22Rv1 (cell line): Measurements from ENCODE around the gene ALOX5.

ENCODE experiments used
- H3K27ac ChIP-seq: fragments of 450-650 bp; 2 replicates; pipeline ENCODE4 v1.5.1; 2017
- ZFX ChIP-seq: fragments of 450-650 bp; IDR thresholded peaks from 2 replicates; pipeline ENCODE4 v1.6.1; 2017; ENCODE audit warnings: antibody characterized with exemption, borderline replicate concordance
- TF ChIP-seq, protein P1 (sequence below): fragments of 450-650 bp; IDR thresholded peaks from 2 replicates; pipeline ENCODE4 v1.5.1; 2017; ENCODE audit warnings: mild to moderate bottlenecking

Gene ALOX5

DNA sequence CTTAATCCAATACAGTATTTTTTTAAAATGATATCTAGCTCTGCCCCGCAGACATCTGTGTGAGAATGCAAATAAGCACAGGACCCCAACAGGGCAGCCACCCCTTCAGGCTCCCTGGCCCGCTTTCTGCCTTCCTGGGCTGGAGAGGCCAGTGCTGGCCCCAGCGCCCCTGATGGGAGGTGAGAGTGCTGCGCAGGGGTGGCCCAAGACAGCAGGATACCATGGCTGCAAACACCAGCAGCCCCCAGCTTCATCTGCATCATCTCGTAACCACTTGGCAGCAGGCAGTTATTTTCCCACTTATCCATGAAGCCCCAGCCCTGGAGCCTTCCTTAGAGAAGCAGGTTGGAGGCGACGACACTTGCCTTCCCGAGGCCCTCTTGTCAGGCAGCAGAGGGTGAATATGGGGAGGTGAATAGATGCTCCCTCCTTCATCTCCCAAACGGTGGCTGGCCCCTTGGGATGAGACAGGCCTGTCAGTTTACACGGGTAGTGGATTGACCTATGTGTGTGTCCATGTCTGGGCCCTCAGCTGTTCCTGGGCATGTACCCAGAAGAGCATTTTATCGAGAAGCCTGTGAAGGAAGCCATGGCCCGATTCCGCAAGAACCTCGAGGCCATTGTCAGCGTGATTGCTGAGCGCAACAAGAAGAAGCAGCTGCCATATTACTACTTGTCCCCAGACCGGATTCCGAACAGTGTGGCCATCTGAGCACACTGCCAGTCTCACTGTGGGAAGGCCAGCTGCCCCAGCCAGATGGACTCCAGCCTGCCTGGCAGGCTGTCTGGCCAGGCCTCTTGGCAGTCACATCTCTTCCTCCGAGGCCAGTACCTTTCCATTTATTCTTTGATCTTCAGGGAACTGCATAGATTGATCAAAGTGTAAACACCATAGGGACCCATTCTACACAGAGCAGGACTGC is 71.2 kb downstream of the ALOX5 start:
- no peak for TF ChIP-seq ZFX
- TF ChIP-seq, protein P1, sequence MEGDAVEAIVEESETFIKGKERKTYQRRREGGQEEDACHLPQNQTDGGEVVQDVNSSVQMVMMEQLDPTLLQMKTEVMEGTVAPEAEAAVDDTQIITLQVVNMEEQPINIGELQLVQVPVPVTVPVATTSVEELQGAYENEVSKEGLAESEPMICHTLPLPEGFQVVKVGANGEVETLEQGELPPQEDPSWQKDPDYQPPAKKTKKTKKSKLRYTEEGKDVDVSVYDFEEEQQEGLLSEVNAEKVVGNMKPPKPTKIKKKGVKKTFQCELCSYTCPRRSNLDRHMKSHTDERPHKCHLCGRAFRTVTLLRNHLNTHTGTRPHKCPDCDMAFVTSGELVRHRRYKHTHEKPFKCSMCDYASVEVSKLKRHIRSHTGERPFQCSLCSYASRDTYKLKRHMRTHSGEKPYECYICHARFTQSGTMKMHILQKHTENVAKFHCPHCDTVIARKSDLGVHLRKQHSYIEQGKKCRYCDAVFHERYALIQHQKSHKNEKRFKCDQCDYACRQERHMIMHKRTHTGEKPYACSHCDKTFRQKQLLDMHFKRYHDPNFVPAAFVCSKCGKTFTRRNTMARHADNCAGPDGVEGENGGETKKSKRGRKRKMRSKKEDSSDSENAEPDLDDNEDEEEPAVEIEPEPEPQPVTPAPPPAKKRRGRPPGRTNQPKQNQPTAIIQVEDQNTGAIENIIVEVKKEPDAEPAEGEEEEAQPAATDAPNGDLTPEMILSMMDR = no peak
- no peak overlapping the region for H3K27ac ChIP-seq

GRCh38 chr10:45446858-45447257 is 72.8 kb downstream of the ALOX5 start:
- TF ChIP-seq, protein P1 = no peak
- no peak for TF ChIP-seq ZFX
- H3K27ac ChIP-seq = no peak overlapping the region

DNA sequence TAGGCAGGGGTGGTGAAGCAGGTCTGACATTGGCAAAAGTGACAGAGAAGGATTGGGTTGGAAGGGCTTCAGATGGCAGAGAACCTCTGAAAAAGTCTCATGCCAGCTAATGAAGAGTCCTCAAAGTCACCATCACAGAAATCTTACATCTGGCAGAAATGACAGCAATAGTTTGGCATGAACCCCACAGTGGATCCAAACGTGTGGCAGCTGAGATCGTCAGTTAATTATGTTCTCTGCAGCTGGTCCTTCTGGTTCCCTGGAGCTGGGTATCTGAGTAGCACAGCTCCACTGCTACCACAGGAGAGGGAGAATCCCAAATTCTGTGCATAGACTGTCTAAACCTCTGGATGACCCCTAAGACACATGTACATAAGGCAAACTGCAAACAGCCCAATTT is 73.4 kb downstream of the ALOX5 start:
- no peak for TF ChIP-seq ZFX
- TF ChIP-seq, protein P1 = no peak
- H3K27ac ChIP-seq = no peak overlapping the region

DNA sequence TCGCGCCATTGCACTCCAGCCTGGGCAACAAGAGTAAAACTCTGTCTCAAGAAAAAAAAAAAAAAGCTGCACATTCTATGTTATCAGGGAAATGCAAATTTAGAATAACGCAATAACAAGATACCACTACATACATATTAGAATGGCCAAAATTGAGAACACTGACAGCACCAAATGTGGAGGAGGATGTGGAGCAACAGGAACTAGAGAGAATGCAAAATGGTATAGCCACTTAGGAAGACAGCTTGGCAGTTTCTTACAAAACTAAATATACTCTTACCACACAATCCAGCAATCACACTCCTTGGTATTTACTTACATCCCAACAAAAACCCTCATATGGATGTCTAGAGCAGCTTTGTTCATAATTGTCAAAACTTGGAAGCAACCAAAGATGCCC is 76.8 kb downstream of the ALOX5 start:
- TF ChIP-seq, protein P1 = no peak
- no peak for TF ChIP-seq ZFX
- H3K27ac ChIP-seq = no peak overlapping the region

DNA sequence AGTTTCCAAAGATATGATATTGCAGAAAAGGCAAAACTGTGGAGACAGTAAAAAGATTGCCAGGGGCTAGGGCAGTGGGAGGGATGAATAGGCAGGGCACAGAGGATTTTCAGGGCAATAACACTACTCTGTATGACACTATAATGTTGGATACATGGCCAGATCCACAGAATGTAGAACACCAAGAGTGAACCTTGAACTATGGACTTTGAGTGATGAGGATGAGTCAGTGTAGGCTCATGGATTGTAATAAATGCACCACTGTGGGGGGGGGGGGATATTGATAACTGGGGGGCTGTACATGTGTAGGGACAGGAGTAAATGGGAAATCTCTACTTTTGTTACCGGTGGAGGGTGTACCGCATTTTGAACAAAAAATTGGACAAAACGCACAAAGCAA is 77.4 kb downstream of the ALOX5 start:
- no peak for TF ChIP-seq ZFX
- TF ChIP-seq, protein P1 = no peak
- no peak overlapping the region for H3K27ac ChIP-seq

- H3K27ac ChIP-seq = no peak overlapping the region
- TF ChIP-seq, protein P1 = no peak
- no peak for TF ChIP-seq ZFX
These were observed 78.3 kb downstream of the ALOX5 start for GRCh38 chr10:45452268-45452667.

DNA sequence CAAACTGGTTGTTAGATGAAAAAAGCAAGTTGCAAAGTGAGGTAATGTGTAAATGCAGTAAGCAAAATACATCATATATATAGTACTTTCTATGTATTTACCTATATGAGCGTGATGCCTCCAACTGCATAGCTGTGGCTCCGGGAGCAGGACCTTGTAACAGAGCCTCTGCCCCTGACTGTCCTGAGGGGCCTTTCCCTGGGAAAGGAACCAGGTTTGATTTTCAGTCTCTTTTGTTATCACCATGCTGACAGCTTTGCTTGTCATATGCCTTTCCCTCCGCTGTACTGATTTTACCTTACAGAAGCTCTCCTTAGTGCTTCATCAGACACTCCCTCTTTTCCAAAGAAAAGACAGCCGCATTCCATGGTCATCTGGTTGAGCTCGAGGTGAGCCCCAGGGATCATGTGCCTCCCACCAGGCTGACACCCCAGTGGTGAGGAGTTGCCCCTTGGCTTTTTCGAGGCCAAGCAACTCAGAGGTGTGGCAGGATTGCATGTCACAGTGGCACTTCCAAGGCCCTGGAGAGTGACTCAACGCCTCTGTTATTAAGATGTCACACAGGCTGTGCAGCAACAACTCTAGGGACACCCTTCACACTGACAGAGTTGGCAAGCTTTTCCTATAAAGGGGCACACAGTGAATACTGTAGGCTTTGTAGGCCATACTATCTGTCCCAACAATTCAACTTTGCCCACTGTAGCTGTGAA is 78.9 kb downstream of the ALOX5 start:
- TF ChIP-seq, protein P1 = no peak
- TF ChIP-seq ZFX = no peak
- H3K27ac ChIP-seq = no peak overlapping the region
